ENCODE data around the gene NKX2-2.

- TF ChIP-seq CTCF (IDR thresholded peaks at IDR 0.05; ENCODE audit: borderline replicate concordance, extremely low read depth, low read length, poor library complexity, severe bottlenecking) (peak; percentile 59), EZH2 (IDR thresholded peaks at IDR 0.05; ENCODE audit: borderline replicate concordance, low read depth, low read length, severe bottlenecking) (no peak)
Observed at GRCh38 chr20:21529863-21530262, 16.0 kb upstream of the NKX2-2 start.

Measured in DND-41 (cell line).